ENCODE data around the gene EDIL3. TPM values are rescaled to one million over a fixed set of nuclear protein-coding genes. Genes with fewer than 3 reads are reported as not detected.

Gene EDIL3
- total and polyA plus RNA-seq, 10 of the 15 experiments (the other 5 are each of a cell fraction or from before 2014, with no cell fraction given) = 0.01 to 0.62 (median 0.20) TPM

DNA sequence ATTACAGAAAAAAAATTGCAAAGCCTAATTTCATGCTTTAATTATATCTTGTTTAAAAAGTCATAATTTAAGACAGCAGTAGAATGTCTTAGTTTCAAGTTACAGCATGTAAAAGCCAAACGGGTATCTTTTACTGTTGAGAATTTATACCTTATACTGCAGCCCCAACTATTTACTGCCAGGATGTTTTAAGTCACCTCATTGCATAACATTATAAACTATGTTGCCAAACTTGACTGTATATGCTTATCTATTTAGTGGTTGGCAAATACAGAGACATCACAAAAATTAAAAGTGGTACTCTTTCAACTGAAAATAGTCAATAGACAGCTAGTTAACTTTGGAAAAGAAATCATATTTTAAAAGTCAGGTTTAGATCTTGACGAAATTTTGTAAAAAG lies 119.5 kb downstream of the EDIL3 start:
- Histone ChIP-seq H3K9me3 (replicated peaks; ENCODE audit: control insufficient read depth, insufficient read depth, low read length) (no peaks in the 10 kb centered on the region), H3K27me3 (replicated peaks in 1 of 2; ENCODE audit: control insufficient read depth in 2 of 2, insufficient read depth in 2 of 2, low read length in 1 of 2) (no peaks in the 10 kb centered on the region), H3K4me3 (no peak overlapping the region), H3K27ac (ENCODE audit: control insufficient read depth, insufficient read depth) (no peak overlapping the region), H3K36me3 (ENCODE audit: control insufficient read depth in 2 of 2, insufficient read depth in 2 of 2, low read length in 1 of 2) (no peaks in the 10 kb centered on the region), H3K4me2 (ENCODE audit: control insufficient read depth, insufficient read depth) (no peak overlapping the region), H2AFZ (ENCODE audit: control insufficient read depth, low read depth, low read length) (no peak overlapping the region), H3K9ac (ENCODE audit: control insufficient read depth, insufficient read depth, low read length) (no peak overlapping the region), H3K4me1 (ENCODE audit: control insufficient read depth, insufficient read depth, low read length) (no peaks in the 10 kb centered on the region), H3K79me2 (ENCODE audit: control insufficient read depth, insufficient read depth, low read length) (no peaks in the 10 kb centered on the region), H4K20me1 (ENCODE audit: control insufficient read depth, insufficient read depth) (no peaks in the 10 kb centered on the region)
- CTCF ChIA-PET = interaction anchor here (0.6 kb wide), 1 partner anchor 1914 kb away, joined by 3 read pairs; no protein-coding TSS in a partner anchor
- in situ Hi-C loops (cut with MboI) = loop anchor here (25.0 kb wide), 1 partner anchor 553 kb away; the partner anchor contains the start of gene HAPLN1
- intact Hi-C loops (cut with micrococcal nuclease; ENCODE audit: unreplicated experiment) = no loop called here
- no peak for ATAC-seq
- WGBS (ENCODE audit: insufficient coverage, insufficient replicate concordance, low lambda C conversion rate, missing lambda C conversion rate) = 45% methylated on average over 2 of the region's 2 CpGs
- no TSS peak for BruUV-seq (replicated peaks)
- RAD21 ChIA-PET (ENCODE audit: unreplicated experiment) = interaction anchor here (0.7 kb wide), 2 partner anchors 547 to 702 kb away, joined by 3 read pairs; no protein-coding TSS in a partner anchor
- no peak for FAIRE-seq
- POLR2A ChIA-PET = no interaction called here
- SMC1A ChIA-PET (ENCODE audit: uncharacterized antibody, unreplicated experiment) = no interaction called here
- TF ChIP-seq NRF1 (conservative IDR thresholded peaks at IDR 0.05; ENCODE audit: low read depth, low read length) (no peak), TCF7 (IDR thresholded peaks at IDR 0.05; ENCODE audit: borderline replicate concordance) (no peak), POLR2AphosphoS2 (IDR thresholded peaks at IDR 0.05; ENCODE audit: low read depth, low read length) (no peak), RUNX3 (IDR thresholded peaks at IDR 0.05; ENCODE audit: low read length) (no peak)
- no peak for DNase-seq (ENCODE audit: low read depth, low spot score)

DNA sequence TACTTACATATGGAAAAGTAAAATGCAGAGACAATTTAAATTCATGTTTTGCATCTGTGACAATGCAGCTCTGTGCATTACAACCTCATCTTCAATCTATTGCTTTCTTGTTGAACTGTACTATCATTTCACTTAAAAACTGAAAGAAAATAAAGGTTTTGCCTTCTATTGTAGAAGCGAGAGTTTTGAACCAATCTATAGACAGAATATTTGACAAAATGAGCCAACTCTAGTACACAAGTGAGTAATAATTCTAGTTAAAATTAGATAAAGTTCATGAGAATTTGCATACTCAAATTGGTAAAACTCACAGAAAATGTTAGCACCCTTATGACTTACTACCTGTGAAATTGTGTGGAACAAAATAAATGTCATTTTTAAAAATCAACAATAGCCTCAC lies 123.7 kb downstream of the EDIL3 start:
- Histone ChIP-seq H3K27me3 (replicated peaks in 1 of 2; ENCODE audit: control insufficient read depth in 2 of 2, insufficient read depth in 2 of 2, low read length in 1 of 2) (no peaks in the 10 kb centered on the region), H3K4me2 (ENCODE audit: control insufficient read depth, insufficient read depth) (no peak overlapping the region), H2AFZ (ENCODE audit: control insufficient read depth, low read depth, low read length) (no peak overlapping the region), H3K36me3 (ENCODE audit: control insufficient read depth in 2 of 2, insufficient read depth in 2 of 2, low read length in 1 of 2) (no peaks in the 10 kb centered on the region), H3K27ac (ENCODE audit: control insufficient read depth, insufficient read depth) (no peak overlapping the region; the same call in 1 of the 2 replicates), H3K9ac (ENCODE audit: control insufficient read depth, insufficient read depth, low read length) (no peak overlapping the region), H4K20me1 (ENCODE audit: control insufficient read depth, insufficient read depth) (no peaks in the 10 kb centered on the region), H3K9me3 (replicated peaks; ENCODE audit: control insufficient read depth, insufficient read depth, low read length) (no peaks in the 10 kb centered on the region), H3K4me3 (no peak overlapping the region), H3K79me2 (ENCODE audit: control insufficient read depth, insufficient read depth, low read length) (no peaks in the 10 kb centered on the region), H3K4me1 (ENCODE audit: control insufficient read depth, insufficient read depth, low read length) (no peaks in the 10 kb centered on the region)
- POLR2A ChIA-PET = no interaction called here
- BruUV-seq (replicated peaks) = no TSS peak
- in situ Hi-C loops (cut with MboI) (loop anchor here (25.0 kb wide), 1 partner anchor 549 kb away; the partner anchor contains the start of gene HAPLN1), intact Hi-C loops (cut with micrococcal nuclease; ENCODE audit: unreplicated experiment) (no loop called here)
- WGBS (ENCODE audit: insufficient coverage, insufficient replicate concordance, low lambda C conversion rate, missing lambda C conversion rate) = 0% methylated on average over 1 of the region's 1 CpG
- no peak for TF ChIP-seq POLR2AphosphoS2 (IDR thresholded peaks at IDR 0.05; ENCODE audit: low read depth, low read length)
- TF ChIP-seq ZNF217 (IDR thresholded peaks at IDR 0.05) = no peak
- TF ChIP-seq ZZZ3 (IDR thresholded peaks at IDR 0.05; ENCODE audit: control insufficient read depth, insufficient read length, low read depth) = no peak
- TF ChIP-seq STAT1 (conservative IDR thresholded peaks at IDR 0.05) = no peak
- 0 out of 2 replicates have a peak, but pooled peaks have one; percentile 19 for TF ChIP-seq ATF2 (IDR thresholded peaks at IDR 0.05; ENCODE audit: low read length)
- no peak for TF ChIP-seq ZBTB33 (IDR thresholded peaks at IDR 0.05)
- no peak for TF ChIP-seq LARP7 (IDR thresholded peaks at IDR 0.05)
- CTCF ChIA-PET = no interaction called here
- DNase-seq (ENCODE audit: low read depth, low spot score) (no peak), FAIRE-seq (no peak), ATAC-seq (peak; percentile 32)
- SMC1A ChIA-PET (ENCODE audit: uncharacterized antibody, unreplicated experiment) = interaction anchor here (0.6 to 2.3 kb wide), 4 partner anchors 11 to 30 kb away, joined by 3 to 7 read pairs (median 3); no protein-coding TSS in a partner anchor
- RAD21 ChIA-PET (ENCODE audit: unreplicated experiment) = interaction anchor here (1.8 kb wide), 1 partner anchor 11 kb away, joined by 4 read pairs; no protein-coding TSS in a partner anchor
